Body of pancreas (tissue), 4 donors: Measurements from ENCODE around the gene RAB13.

Experiments
- POLR2A ChIP-seq, 3 donors: fragments of 450-650 bp; IDR thresholded peaks; one replicate each; pipeline ENCODE4 v1.6.1; 2016; ENCODE audit warnings: antibody characterized with exemption in 3 of 3, mild to moderate bottlenecking in 2 of 3
- TF ChIP-seq, protein P1 (sequence below), 7 experiments: fragments of 450-650 bp in 4 of 7; fragments of 200-600 bp in 3 of 7; sonication (generic) in 3 of 7; IDR thresholded peaks; one replicate each; pipeline ENCODE4 v1.5.1; 2016 to 2019; ENCODE audit warnings: antibody characterized with exemption in 7 of 7

DNA sequence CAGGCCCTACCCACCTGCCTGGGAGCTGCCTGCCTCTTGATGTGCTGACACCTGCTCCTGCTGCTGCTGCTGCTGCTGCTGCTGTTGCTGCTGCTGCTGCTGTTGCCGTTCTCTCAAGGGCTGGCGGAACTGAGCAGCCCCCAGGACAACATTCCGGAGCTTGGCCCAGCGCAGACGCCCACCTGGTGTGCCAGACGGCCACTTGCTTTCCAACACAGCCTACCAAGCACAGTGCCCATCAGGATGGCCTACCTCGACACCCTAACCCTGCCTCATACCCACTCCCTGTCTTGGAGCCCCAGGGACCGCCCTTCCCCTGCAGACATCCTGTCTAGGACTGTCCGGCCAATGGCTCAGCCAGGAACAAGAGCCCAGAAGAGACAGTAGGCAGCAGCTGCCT lies 51.4 kb downstream of the RAB13 start:
- TF ChIP-seq, protein P1, sequence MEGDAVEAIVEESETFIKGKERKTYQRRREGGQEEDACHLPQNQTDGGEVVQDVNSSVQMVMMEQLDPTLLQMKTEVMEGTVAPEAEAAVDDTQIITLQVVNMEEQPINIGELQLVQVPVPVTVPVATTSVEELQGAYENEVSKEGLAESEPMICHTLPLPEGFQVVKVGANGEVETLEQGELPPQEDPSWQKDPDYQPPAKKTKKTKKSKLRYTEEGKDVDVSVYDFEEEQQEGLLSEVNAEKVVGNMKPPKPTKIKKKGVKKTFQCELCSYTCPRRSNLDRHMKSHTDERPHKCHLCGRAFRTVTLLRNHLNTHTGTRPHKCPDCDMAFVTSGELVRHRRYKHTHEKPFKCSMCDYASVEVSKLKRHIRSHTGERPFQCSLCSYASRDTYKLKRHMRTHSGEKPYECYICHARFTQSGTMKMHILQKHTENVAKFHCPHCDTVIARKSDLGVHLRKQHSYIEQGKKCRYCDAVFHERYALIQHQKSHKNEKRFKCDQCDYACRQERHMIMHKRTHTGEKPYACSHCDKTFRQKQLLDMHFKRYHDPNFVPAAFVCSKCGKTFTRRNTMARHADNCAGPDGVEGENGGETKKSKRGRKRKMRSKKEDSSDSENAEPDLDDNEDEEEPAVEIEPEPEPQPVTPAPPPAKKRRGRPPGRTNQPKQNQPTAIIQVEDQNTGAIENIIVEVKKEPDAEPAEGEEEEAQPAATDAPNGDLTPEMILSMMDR (IDR thresholded peaks at IDR 0.05): no peak
- no peak for TF ChIP-seq POLR2A (IDR thresholded peaks at IDR 0.05)
